Measurements from ENCODE around the gene C10orf143. TPM values are rescaled to one million over a fixed set of nuclear protein-coding genes. Genes with fewer than 3 reads are reported as not detected.

Gene C10orf143
- total RNA-seq, 2 experiments from 2014 or later, result 2.7 to 4.3 TPM

DNA sequence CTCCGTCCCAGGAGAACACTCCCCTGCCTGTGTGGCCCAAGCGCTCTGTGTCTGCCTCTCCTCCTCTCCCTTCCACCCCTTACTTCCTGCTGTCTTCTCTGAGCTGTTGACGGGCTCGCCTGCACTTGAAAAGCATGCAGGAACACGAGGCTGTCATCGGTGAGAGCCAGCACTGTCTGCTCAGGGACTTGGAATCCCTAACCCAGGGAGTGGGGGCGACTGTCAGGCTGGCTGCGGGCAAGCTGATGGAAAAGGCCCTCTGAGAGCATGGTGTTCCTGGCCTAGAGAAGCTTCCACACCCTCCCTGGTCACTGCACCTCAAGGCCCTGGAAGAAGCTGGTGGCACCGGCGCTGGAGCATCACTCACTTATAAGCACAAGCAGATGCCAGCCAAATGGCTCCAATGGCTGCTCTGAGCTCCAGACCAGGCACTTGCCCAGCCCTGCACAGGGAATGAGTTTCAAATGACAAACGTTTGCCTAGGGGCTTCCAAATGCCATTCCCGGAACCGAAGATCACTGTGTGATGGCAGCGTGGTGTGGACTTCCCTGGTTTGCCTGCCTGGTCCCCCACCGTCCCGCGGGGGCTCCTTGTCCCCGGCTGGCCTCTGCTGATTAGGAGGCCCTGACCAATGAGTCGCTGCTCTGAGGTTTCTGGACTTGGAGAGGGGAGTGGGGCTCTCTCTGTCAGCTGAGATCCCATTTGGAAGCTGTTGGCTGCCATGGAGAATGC, 89.8 kb downstream of the C10orf143 start:
- H3K4me1 Mint-ChIP-seq, result peaks cover 14% of the 10 kb centered on the region
- DNase-seq (peak; percentile 29), ATAC-seq (no peak)
- H3K36me3 Mint-ChIP-seq, result no peaks in the 10 kb centered on the region
- CTCF ChIA-PET, result interaction anchor here (0.9 kb wide), 1 partner anchor 44 kb away, joined by 3 read pairs; no protein-coding TSS in a partner anchor
- H3K27me3 Mint-ChIP-seq, result no peaks in the 10 kb centered on the region
- H3K27ac Mint-ChIP-seq, result no peak overlapping the region
- no peaks in the 10 kb centered on the region for H3K9me3 Mint-ChIP-seq (ENCODE audit: low read depth)
- H3K4me3 Mint-ChIP-seq, result no peak overlapping the region

DNA sequence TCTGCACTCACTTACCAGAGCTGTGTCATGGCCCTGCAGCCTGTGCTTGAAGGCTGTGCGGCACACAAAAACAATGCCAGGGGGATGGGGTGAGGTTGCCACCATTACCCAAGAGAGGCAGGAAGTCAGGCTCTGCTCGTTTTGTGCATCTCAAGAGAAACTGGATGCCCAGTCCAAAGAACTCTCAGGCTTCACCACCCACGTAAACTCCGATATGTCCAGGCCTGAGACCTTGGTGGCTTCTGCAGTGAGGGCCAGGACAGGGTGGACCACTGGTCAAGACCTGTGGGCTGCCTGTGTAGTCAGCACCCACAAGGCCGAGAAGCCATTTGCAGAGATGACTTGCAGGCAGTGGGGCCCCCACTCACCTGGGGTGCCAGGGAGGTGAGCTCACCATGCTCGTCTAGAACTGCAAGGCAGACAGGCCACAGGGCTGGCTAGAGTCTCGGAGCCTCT, 91.9 kb downstream of the C10orf143 start:
- Mint-ChIP-seq H3K27me3 (no peaks in the 10 kb centered on the region), H3K4me3 (no peak overlapping the region), H3K36me3 (no peaks in the 10 kb centered on the region), H3K27ac (no peak overlapping the region), H3K9me3 (ENCODE audit: low read depth) (no peaks in the 10 kb centered on the region), H3K4me1 (peaks cover 14% of the 10 kb centered on the region)
- DNase-seq (peak; percentile 35), ATAC-seq (no peak)
- CTCF ChIA-PET, result no interaction called here

DNA sequence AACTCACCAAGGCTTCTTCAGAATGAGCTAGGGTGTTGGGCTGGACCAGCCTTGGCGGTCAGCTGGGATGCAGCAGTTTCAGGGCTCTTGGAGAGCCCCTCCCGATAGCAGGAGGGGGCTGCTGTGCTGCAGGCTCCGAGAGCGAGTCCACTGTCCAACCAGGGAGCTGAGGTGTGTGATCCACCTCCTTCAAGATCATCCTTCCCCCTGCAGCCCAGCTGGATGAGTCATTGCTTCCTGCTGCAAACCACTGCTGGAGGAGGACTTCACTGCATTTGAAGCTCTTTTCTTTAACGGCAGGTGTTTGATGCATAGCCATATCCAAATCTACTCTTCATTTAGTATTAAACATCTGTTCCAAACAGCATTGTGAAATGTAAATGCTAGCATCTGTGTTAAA, 92.4 kb downstream of the C10orf143 start:
- peak; percentile 63 for DNase-seq
- CTCF ChIA-PET, result no interaction called here
- ATAC-seq, result peak; percentile 65
- no peak overlapping the region for H3K27ac Mint-ChIP-seq
- no peaks in the 10 kb centered on the region for H3K9me3 Mint-ChIP-seq (ENCODE audit: low read depth)
- peaks cover 14% of the 10 kb centered on the region for H3K4me1 Mint-ChIP-seq
- no peaks in the 10 kb centered on the region for H3K27me3 Mint-ChIP-seq
- H3K4me3 Mint-ChIP-seq, result no peak overlapping the region
- H3K36me3 Mint-ChIP-seq, result no peaks in the 10 kb centered on the region

DNA sequence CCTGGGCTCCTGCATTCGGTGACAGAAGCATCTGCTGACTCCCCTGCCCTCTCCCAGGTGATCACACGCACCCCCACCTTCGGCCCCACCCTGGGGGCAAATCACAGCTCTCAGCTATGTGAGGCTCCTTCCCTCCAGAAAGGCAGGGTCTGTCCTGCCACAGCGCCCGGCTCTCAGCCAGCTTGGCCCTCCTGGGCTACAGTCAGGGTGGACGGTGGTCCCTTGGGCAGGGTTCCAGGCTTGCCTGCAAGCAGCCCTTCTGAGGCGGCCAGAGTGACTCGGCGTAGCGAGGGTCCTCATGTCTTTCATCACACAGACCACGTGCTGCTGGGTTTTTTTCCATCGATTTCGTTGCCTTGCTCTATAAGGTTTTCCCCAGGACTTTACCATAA, 93.0 kb downstream of the C10orf143 start:
- no peak for ATAC-seq
- CTCF ChIA-PET, result no interaction called here
- Mint-ChIP-seq H3K4me3 (no peak overlapping the region), H3K36me3 (no peaks in the 10 kb centered on the region), H3K27me3 (no peaks in the 10 kb centered on the region), H3K4me1 (peaks cover 14% of the 10 kb centered on the region), H3K27ac (no peak overlapping the region), H3K9me3 (ENCODE audit: low read depth) (no peaks in the 10 kb centered on the region)
- peak; percentile 22 for DNase-seq

DNA sequence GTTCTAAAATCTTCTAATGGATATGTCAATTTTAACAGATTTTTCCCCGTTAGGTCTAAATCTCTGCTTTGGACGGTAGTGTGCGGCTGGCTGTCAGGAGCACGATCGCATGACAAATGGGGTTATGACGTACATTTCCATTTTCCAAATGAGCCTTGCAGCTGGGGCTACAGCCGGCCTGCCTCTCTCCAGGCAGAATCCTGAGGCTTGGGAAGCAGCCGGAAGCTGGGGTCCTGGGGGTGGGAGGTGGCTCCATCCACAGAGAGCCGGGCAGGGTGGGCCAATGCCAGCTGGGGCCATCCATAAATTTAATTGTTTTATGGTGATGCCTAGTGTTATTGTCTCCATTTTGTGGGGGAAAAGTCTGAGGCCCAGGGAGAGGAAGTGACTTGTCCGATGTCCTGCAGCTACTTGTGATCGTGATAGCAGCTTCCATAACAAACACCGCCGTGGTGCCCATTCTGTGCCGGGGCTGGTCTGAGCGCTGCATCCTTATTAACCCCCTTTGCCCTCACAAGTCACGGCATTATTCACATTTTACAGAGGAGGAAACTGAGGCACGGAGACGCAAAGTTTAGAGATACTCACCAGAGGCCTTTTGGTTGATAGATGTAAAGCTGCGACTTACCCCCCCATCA, 93.5 kb downstream of the C10orf143 start:
- peak; percentile 26 for DNase-seq
- Mint-ChIP-seq H3K36me3 (no peaks in the 10 kb centered on the region), H3K9me3 (ENCODE audit: low read depth) (no peaks in the 10 kb centered on the region), H3K4me1 (peaks cover 14% of the 10 kb centered on the region), H3K4me3 (no peak overlapping the region), H3K27ac (no peak overlapping the region), H3K27me3 (no peaks in the 10 kb centered on the region)
- CTCF ChIA-PET, result no interaction called here
- no peak for ATAC-seq

DNA sequence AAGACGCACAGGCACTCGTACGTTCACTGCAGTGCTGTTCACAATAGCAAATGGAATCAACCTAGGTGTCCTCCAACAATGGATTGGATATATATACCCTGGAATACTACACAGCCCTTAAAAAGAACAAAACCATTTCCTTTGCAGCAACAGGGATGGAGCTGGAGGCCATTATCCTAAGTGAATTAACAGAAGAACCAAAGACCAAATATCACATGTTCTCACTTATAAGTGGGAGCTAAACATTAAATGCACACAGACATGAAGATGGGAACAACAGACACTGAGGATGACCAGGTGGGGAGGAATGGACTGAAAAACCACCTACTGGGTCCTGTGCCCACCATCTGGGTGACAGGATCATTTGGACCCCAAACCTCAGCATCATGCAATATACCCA, 94.5 kb downstream of the C10orf143 start:
- DNase-seq, result no peak
- no peak overlapping the region for H3K27ac Mint-ChIP-seq
- H3K4me1 Mint-ChIP-seq, result peaks cover 10% of the 10 kb centered on the region
- H3K4me3 Mint-ChIP-seq, result no peak overlapping the region
- no peaks in the 10 kb centered on the region for H3K9me3 Mint-ChIP-seq (ENCODE audit: low read depth)
- H3K27me3 Mint-ChIP-seq, result no peaks in the 10 kb centered on the region
- no peak for ATAC-seq
- CTCF ChIA-PET, result no interaction called here
- H3K36me3 Mint-ChIP-seq, result no peaks in the 10 kb centered on the region

DNA sequence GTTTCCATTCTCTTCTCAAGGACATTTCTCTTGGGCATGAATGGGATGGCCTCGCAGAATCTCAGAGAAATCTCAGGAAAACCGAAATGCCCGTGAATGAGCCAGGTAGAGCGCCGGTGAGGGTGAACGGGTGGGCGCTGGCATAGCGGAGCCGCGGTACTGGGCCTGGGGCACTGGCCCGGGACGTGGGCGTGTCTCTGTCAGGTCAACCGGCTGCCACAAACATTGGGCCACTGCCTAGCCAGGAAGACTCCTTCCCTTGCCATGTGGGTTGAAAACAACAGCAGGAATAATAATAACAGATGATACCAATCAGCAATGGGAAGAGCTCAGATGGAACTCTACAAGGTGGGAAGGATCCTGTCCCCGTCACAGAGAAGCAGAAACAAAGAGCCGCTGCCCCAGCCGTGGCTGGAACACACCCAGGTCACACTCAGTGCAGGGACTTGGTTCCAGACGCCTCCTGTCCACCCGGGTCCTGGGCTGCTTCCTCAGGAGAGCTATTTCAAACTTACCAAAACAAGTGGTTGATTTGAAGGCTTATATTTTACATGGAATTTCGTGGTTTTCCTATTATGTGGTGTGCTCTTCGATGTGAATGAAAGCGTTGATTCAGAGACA, 95.4 kb downstream of the C10orf143 start:
- H3K4me3 Mint-ChIP-seq, result no peak overlapping the region

DNA sequence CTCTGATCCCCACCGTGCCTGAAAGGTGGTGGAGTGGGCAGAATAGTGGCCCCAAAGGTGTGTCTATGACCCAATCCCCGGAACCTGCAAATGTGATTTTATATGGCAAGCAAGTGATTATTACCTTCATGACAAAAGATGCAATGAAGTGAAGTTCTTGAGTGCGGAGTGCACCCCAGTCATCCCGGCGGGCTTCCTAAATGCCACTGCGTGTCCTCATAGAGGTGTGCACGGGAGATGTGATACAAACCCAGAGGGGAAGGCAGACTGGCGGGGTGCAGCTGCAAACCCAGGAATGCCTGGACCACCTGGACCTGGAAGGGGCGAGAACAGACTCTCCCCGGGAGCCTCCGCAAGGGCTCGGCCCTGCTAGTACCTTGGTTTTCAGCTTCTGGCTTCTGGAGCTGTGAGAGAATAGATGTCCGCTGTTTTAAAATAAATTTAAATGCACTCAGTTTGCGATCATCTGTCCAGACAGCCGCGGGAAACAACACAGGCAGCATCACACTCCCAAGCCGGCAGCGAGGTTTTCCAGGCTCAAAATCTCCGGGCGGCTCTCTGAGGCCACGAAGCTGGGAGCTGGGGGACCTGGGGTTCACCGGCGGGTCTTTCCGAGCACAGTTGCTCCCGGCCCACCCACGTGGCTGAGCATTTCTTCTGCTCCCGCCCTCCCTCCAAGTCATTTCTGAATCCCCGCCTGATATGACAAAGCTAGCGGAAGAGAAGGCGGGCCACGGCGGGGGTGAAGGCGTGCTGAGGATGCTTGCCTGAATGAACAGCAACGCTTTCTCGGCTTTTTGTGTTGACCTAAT, 96.2 kb downstream of the C10orf143 start:
- Mint-ChIP-seq H3K27me3 (no peaks in the 10 kb centered on the region), H3K27ac (no peak overlapping the region), H3K9me3 (ENCODE audit: low read depth) (no peaks in the 10 kb centered on the region), H3K36me3 (no peaks in the 10 kb centered on the region), H3K4me3 (no peak overlapping the region), H3K4me1 (peaks cover 10% of the 10 kb centered on the region)
- ATAC-seq (no peak), DNase-seq (peak; percentile 18)
- CTCF ChIA-PET, result no interaction called here

More for the DNA sequence above, 95.4 kb downstream of the C10orf143 start:
- CTCF ChIA-PET, result no interaction called here
- Mint-ChIP-seq H3K4me1 (peaks cover 10% of the 10 kb centered on the region), H3K27me3 (no peaks in the 10 kb centered on the region), H3K9me3 (ENCODE audit: low read depth) (no peaks in the 10 kb centered on the region), H3K36me3 (no peaks in the 10 kb centered on the region), H3K27ac (no peak overlapping the region)
- no peak for DNase-seq
- no peak for ATAC-seq

Other genes starting within 250 kb of the C10orf143 start
- not detected for gene EBF3, start 146.6 kb downstream of the C10orf143 start, total RNA-seq
- 10 to 100 TPM; 65.0 to 89.7 TPM for gene GLRX3, start 25.6 kb upstream of the C10orf143 start, total RNA-seq

Data from activated CD8-positive, alpha-beta memory T cell treated with anti-CD3 and anti-CD28 coated beads, Interleukin-2, amount 10 ng/mL, durations not matched to agents 7 days and 5 days (primary cell).